ENCODE measurements around the gene EIF3I. TPM values are rescaled to one million over a fixed set of nuclear protein-coding genes. Genes with fewer than 3 reads are reported as not detected.
A peak's percentile ranks its signal among the peaks of the same experiment; 100 is the strongest.

The EIF3I gene
- total RNA-seq, 1 experiment from 2014 or later, result 222 TPM

DNA sequence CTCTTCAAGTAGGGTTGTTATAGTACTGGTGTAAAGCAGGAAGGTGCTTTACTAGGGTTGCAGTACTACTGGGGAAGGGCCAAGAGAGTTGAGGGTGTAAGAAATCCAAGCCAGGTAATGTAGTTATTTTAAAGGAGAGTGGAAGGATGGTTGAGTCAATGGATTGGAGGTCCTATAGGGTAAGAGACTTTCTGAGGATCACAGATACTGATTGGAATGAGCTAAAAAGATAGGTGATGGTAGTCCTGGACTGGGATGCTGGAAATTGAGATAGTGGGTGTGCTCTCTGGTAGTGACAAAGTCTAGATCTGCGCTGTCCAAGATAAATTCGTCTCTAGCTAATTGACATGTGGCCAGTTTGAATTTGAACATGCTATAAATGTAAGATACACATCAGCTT is 35.7 kb upstream of the EIF3I start:
- no peak overlapping the region for H3T11ph ChIP-seq (ENCODE audit: low read length)
- TF ChIP-seq, protein P1, sequence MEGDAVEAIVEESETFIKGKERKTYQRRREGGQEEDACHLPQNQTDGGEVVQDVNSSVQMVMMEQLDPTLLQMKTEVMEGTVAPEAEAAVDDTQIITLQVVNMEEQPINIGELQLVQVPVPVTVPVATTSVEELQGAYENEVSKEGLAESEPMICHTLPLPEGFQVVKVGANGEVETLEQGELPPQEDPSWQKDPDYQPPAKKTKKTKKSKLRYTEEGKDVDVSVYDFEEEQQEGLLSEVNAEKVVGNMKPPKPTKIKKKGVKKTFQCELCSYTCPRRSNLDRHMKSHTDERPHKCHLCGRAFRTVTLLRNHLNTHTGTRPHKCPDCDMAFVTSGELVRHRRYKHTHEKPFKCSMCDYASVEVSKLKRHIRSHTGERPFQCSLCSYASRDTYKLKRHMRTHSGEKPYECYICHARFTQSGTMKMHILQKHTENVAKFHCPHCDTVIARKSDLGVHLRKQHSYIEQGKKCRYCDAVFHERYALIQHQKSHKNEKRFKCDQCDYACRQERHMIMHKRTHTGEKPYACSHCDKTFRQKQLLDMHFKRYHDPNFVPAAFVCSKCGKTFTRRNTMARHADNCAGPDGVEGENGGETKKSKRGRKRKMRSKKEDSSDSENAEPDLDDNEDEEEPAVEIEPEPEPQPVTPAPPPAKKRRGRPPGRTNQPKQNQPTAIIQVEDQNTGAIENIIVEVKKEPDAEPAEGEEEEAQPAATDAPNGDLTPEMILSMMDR (conservative IDR thresholded peaks at IDR 0.05), result no peak
- H3K79me2 ChIP-seq (ENCODE audit: insufficient read depth, low read length), result no peaks in the 10 kb centered on the region
- H3K27ac ChIP-seq (ENCODE audit: insufficient read length, low read depth, low read length), result no peak overlapping the region
- no peak overlapping the region for H3K9ac ChIP-seq (ENCODE audit: extremely low read depth, insufficient read length, low read length)
- Mint-ChIP-seq H3K4me1 (peaks cover 1% of the 10 kb centered on the region in 2 experiments), H3K27ac (peak overlapping the region; percentile 94 to 97 (median 95); a peak in 6 of 7 replicates), H3K36me3 (ENCODE audit: insufficient read depth in 1 of 3, low read depth in 3 of 3) (peaks cover 63 to 86% (median 85%) of the 10 kb centered on the region in 3 experiments), H3K4me3 (no peak overlapping the region; a peak in 1 of 5 replicates), H3K27me3 (ENCODE audit: low read depth) (no peaks in the 10 kb centered on the region), H3K9me3 (no peaks in the 10 kb centered on the region)
- H2AFZ ChIP-seq (ENCODE audit: low read length), result no peak overlapping the region
- no peak overlapping the region for H3K18ac ChIP-seq (ENCODE audit: insufficient read length, low read depth, low read length)
- no peaks in the 10 kb centered on the region for H3K23me2 ChIP-seq (ENCODE audit: insufficient read length, low read depth, low read length, poor library complexity, severe bottlenecking)
- no peak overlapping the region for H2AK5ac ChIP-seq (ENCODE audit: insufficient read length, low read length)
- no peak overlapping the region for H4K5ac ChIP-seq (ENCODE audit: insufficient read length, low read depth, low read length)
- WGBS (ENCODE audit: extremely low coverage, insufficient read length, low lambda C conversion rate), result no CpG with 5 or more reads among the region's 2 CpGs
- H4K8ac ChIP-seq (replicated peaks; ENCODE audit: insufficient read length, low read depth, low read length), result no peak overlapping the region
- no peak overlapping the region for H2BK15ac ChIP-seq (ENCODE audit: low read depth, low read length)
- no peak for DNase-seq
- H4K20me1 ChIP-seq (ENCODE audit: control insufficient read depth, insufficient read depth, insufficient read length), result no peaks in the 10 kb centered on the region
- H3K9me3 ChIP-seq (ENCODE audit: control insufficient read depth, low read depth, low read length), result no peaks in the 10 kb centered on the region
- no peak overlapping the region for H2BK12ac ChIP-seq (ENCODE audit: insufficient read length, low read depth, low read length)
- H4K91ac ChIP-seq (ENCODE audit: insufficient read length, low read depth, low read length), result no peak overlapping the region
- no peak overlapping the region for H2BK120ac ChIP-seq (ENCODE audit: low read depth, low read length, poor library complexity, severe bottlenecking)
- H3K4me2 ChIP-seq (ENCODE audit: insufficient read depth, insufficient read length, low read length), result no peak overlapping the region
- no peak overlapping the region for H3K4ac ChIP-seq (ENCODE audit: low read depth, low read length)
- no peak overlapping the region for H2BK20ac ChIP-seq (ENCODE audit: low read depth, low read length, poor library complexity, severe bottlenecking)
- no peak overlapping the region for H3K23ac ChIP-seq (ENCODE audit: insufficient read length, low read depth, low read length)
- H3K79me1 ChIP-seq (ENCODE audit: insufficient read depth, low read depth, low read length, poor library complexity, severe bottlenecking), result peaks cover 4% of the 10 kb centered on the region
- H3K27me3 ChIP-seq (ENCODE audit: insufficient read depth, low read length), result no peaks in the 10 kb centered on the region
- no peak overlapping the region for H3K14ac ChIP-seq (ENCODE audit: insufficient read depth, low read length)
- no peaks in the 10 kb centered on the region for H3K4me1 ChIP-seq (ENCODE audit: insufficient read depth, low read length)
- H3K56ac ChIP-seq (ENCODE audit: insufficient read length, low read depth, low read length), result no peak overlapping the region
- no peak overlapping the region for H2BK5ac ChIP-seq (ENCODE audit: insufficient read length, low read length)

Measured in H9 (cell line).